HFF-Myc (cell line): ENCODE results near the gene ZBTB7A.
"Not testable (repeated sequence)": the region's sequence is repeated elsewhere in the genome, so short reads cannot be mapped to it uniquely, and the experiment has no call there.

Experiments
- DNase-seq: peaks from one replicate; pipeline ENCODE4 v3.0.0-alpha.2; 2011; ENCODE audit warnings: low read depth; ENCODE audit errors: extremely low read depth
- H3K4me3 ChIP-seq: replicated peaks from 2 replicates; pipeline ENCODE4 v1.5.1; 2011; ENCODE audit warnings: low read depth, mild to moderate bottlenecking, control low read depth, low read length
- CTCF ChIP-seq: IDR thresholded peaks from 2 replicates; pipeline ENCODE4 v1.5.1; 2012; ENCODE audit warnings: mild to moderate bottlenecking, low read depth, low read length, control low read depth; ENCODE audit errors: missing control alignments

The ZBTB7A gene

GRCh38 chr19:4010808-4011110 lies 55.9 kb downstream of the ZBTB7A start:
- DNase-seq = no peak
- TF ChIP-seq CTCF = no peak
- H3K4me3 ChIP-seq = no peak overlapping the region

GRCh38 chr19:4009990-4010807 lies 56.5 kb downstream of the ZBTB7A start:
- no peak for DNase-seq
- no peak for TF ChIP-seq CTCF
- H3K4me3 ChIP-seq = peak overlapping the region; percentile 85

GRCh38 chr19:4007836-4008539 lies 58.7 kb downstream of the ZBTB7A start:
- peak overlapping the region; percentile 85 for H3K4me3 ChIP-seq
- no peak for TF ChIP-seq CTCF
- no peak for DNase-seq

- peak within 1 kb of the TSS; percentile 85 for H3K4me3 ChIP-seq
- peak; percentile 63 for DNase-seq
- TF ChIP-seq CTCF = no peak
Measured at GRCh38 chr19:4007021-4007835, 59.5 kb downstream of the ZBTB7A start, which contains the start of gene PIAS4. Gene PIAS4 (plus strand): TSS chr19:4007736. CDS start chr19:4007761, 25 bp downstream.

- DNase-seq, H3K4me3 ChIP-seq: not testable (repeated sequence)
Measured at GRCh38 chr19:4005436-4005835, 61.3 kb downstream of the ZBTB7A start.

GRCh38 chr19:4000798-4001197 lies 65.9 kb downstream of the ZBTB7A start:
- DNase-seq, H3K4me3 ChIP-seq: not testable (repeated sequence)

GRCh38 chr19:3998667-3999412 lies 67.9 kb downstream of the ZBTB7A start:
- not testable (repeated sequence) for DNase-seq, H3K4me3 ChIP-seq
